NCI-H524 (cell line): Measurements from ENCODE around the gene CRTC3.
"Not testable (repeated sequence)": the region's sequence is repeated elsewhere in the genome, so short reads cannot be mapped to it uniquely, and the experiment has no call there.

Source experiments
- DNase-seq, 2 experiments: peaks; one replicate each; lab custom pipeline; 2025; lab: John Stamatoyannopoulos, UW

Gene CRTC3

GRCh38 chr15:90677807-90678790 lies 148.4 kb downstream of the CRTC3 start:
- DNase-seq = no peak

- no peak for DNase-seq
These were observed 150.2 kb downstream of the CRTC3 start for GRCh38 chr15:90679959-90680358.

- no peak for DNase-seq
These were observed 150.7 kb downstream of the CRTC3 start for GRCh38 chr15:90680371-90680935.

- no peak for DNase-seq
These were observed 151.3 kb downstream of the CRTC3 start for GRCh38 chr15:90681056-90681455.

- no peak for DNase-seq
These were observed 151.8 kb downstream of the CRTC3 start for GRCh38 chr15:90681480-90681879.

- DNase-seq = no peak
These were observed 153.6 kb downstream of the CRTC3 start for GRCh38 chr15:90683371-90683770.

- no peak for DNase-seq
These were observed 154.2 kb downstream of the CRTC3 start for GRCh38 chr15:90683876-90684275.

- no peak for DNase-seq
These were observed 154.6 kb downstream of the CRTC3 start for GRCh38 chr15:90684281-90684680.

GRCh38 chr15:90685591-90686434 lies 156.1 kb downstream of the CRTC3 start:
- no peak for DNase-seq

- DNase-seq = peak; percentile 78 to 96
These were observed 156.9 kb downstream of the CRTC3 start for GRCh38 chr15:90686435-90687218.

GRCh38 chr15:90689326-90689961 lies 159.7 kb downstream of the CRTC3 start:
- not testable (repeated sequence) for DNase-seq

- no peak for DNase-seq
These were observed 160.9 kb downstream of the CRTC3 start for GRCh38 chr15:90690585-90690984.

- DNase-seq = no peak
These were observed 161.6 kb downstream of the CRTC3 start for GRCh38 chr15:90691369-90691768.

- peak in 1 of 2 experiments; percentile 67 for DNase-seq
These were observed 162.5 kb downstream of the CRTC3 start for GRCh38 chr15:90691982-90692773.
